IMR-90 (cell line): Measurements from ENCODE around the gene AP4B1.

Experiments
- FOS ChIP-seq: fragments of 150-350 bp; IDR thresholded peaks from 2 replicates; pipeline ENCODE4 v1.6.1; 2016; ENCODE audit warnings: low read depth, low read length
- MAZ ChIP-seq: IDR thresholded peaks from 2 replicates; pipeline ENCODE4 v1.6.1; 2012; ENCODE audit warnings: low read depth, mild to moderate bottlenecking, low read length, improper control_type of control experiment, moderate library complexity, borderline replicate concordance
- MXI1 ChIP-seq: IDR thresholded peaks from 2 replicates; pipeline ENCODE4 v1.6.1; 2012; ENCODE audit warnings: low read depth, mild to moderate bottlenecking, low read length, moderate library complexity, borderline replicate concordance
- POLR2A ChIP-seq: IDR thresholded peaks from 2 replicates; pipeline ENCODE4 v1.6.1; 2012; ENCODE audit warnings: mild to moderate bottlenecking, low read depth, low read length
- RAD21 ChIP-seq: IDR thresholded peaks from 2 replicates; pipeline ENCODE4 v1.6.1; 2012; ENCODE audit warnings: low read length, improper control_type of control experiment
- RCOR1 ChIP-seq: IDR thresholded peaks from 2 replicates; pipeline ENCODE4 v1.6.1; 2012; ENCODE audit warnings: mild to moderate bottlenecking, low read length, improper control_type of control experiment; ENCODE audit not compliant: insufficient replicate concordance
- RFX5 ChIP-seq: IDR thresholded peaks from 2 replicates; pipeline ENCODE4 v1.8.0; 2012; ENCODE audit warnings: low read depth, mild to moderate bottlenecking, low read length, moderate library complexity
- SMC3 ChIP-seq: fragments of 150-350 bp; IDR thresholded peaks from 2 replicates; pipeline ENCODE4 v1.6.1; 2016; ENCODE audit warnings: low read depth, mild to moderate bottlenecking, antibody characterized with exemption, low read length, moderate library complexity
- TF ChIP-seq, protein P1 (sequence below): conservative IDR thresholded peaks from 2 replicates; pipeline ENCODE4 v1.5.1; 2012; ENCODE audit warnings: mild to moderate bottlenecking, low read depth, low read length, improper control_type of control experiment
- TF ChIP-seq, protein P2 (sequence below): fragments of 150-350 bp; IDR thresholded peaks from 2 replicates; pipeline ENCODE4 v1.6.1; 2016; ENCODE audit warnings: low read depth, mild to moderate bottlenecking, low read length, moderate library complexity, borderline replicate concordance

DNA sequence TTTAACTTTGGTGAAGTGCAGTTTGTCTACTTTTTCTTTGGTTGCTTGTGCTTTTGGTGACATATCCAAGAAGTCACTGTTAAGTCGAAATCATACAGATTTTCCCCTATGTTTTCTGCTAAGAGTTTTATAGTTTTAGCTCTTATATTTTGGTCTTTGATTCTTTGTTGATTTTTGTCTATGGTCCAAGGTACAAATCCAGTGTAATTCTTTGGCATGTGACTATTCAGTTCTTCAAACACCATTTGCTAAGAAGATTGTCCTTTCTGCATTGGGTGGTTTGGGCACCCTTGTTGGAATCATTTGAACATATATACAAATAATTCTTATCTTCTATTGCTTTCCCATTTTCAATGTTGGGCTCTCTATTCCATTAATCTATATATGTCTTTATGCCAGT is 40.7 kb upstream of the AP4B1 start:
- TF ChIP-seq, protein P1, sequence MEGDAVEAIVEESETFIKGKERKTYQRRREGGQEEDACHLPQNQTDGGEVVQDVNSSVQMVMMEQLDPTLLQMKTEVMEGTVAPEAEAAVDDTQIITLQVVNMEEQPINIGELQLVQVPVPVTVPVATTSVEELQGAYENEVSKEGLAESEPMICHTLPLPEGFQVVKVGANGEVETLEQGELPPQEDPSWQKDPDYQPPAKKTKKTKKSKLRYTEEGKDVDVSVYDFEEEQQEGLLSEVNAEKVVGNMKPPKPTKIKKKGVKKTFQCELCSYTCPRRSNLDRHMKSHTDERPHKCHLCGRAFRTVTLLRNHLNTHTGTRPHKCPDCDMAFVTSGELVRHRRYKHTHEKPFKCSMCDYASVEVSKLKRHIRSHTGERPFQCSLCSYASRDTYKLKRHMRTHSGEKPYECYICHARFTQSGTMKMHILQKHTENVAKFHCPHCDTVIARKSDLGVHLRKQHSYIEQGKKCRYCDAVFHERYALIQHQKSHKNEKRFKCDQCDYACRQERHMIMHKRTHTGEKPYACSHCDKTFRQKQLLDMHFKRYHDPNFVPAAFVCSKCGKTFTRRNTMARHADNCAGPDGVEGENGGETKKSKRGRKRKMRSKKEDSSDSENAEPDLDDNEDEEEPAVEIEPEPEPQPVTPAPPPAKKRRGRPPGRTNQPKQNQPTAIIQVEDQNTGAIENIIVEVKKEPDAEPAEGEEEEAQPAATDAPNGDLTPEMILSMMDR: no peak
- no peak for TF ChIP-seq RCOR1
- no peak for TF ChIP-seq MAZ
- TF ChIP-seq POLR2A: no peak
- no peak for TF ChIP-seq MXI1
- TF ChIP-seq RAD21: no peak
- TF ChIP-seq FOS: no peak
- TF ChIP-seq, protein P2, sequence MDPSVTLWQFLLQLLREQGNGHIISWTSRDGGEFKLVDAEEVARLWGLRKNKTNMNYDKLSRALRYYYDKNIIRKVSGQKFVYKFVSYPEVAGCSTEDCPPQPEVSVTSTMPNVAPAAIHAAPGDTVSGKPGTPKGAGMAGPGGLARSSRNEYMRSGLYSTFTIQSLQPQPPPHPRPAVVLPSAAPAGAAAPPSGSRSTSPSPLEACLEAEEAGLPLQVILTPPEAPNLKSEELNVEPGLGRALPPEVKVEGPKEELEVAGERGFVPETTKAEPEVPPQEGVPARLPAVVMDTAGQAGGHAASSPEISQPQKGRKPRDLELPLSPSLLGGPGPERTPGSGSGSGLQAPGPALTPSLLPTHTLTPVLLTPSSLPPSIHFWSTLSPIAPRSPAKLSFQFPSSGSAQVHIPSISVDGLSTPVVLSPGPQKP: no peak
- TF ChIP-seq SMC3: no peak
- no peak for TF ChIP-seq RFX5
